ENCODE results near the gene PGLYRP1.

Gene PGLYRP1

DNA sequence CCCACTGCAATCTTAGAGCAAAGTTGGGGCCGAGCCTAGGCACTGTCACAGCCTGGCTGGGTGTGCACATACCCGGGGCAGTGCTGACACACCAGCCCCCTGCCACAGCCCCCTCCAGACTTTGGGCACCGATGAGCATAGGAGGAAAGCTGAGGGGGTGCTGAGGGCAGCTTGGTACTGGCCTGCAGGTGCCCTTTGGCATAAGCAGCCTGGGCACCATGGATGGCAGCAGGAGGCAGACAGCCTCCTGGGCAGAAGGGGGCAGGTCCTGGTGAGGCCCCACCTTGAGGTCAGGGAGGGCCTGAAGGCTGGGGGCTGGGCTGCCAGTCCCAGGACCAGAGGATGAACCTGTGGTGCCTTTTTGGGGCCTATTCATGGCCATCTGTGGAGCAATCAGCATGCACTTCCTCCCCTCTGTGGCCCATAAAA, 9.8 kb upstream of the PGLYRP1 start:
- DNase-seq (ENCODE audit: low spot score), result no peak

DNA sequence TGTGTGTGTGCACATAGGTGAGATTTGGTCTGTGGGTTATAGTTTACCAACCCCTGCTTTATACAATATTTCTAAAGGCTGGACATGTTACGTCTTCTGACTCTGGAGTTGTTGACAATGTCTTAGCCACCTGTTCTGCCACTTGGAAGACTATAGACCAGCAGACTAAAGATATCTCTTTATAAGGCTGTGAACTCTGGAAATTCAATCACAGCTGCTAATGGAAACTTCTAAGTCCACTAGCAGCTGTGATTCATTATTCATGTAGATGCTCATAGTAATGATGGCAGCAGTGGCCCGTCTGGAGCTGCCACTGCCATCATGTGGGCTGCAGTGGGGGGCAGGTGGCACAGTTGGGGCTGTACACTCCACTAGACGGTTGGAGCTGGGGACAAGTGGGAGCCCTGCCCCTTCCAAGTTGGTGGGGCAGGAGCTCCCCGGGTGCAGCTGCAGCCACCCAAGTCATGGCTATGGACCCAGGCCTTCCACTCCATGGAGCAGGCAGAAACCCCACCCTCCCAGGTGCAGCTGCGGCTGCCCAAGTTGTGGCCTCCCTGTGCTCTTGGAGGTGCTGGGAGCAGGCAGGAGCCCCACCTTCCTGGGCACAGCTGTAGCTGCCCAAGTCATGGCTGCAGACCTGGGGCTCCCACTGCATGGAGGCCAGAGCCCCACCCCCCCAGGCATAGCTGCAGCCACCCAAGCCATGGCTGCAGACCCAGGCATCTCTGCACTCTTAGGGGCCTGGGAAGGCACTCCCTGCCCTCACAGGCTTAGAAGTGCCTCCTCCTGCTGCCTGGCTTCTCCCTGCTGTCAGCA, 9.1 kb upstream of the PGLYRP1 start:
- no peak for DNase-seq (ENCODE audit: low spot score)

DNA sequence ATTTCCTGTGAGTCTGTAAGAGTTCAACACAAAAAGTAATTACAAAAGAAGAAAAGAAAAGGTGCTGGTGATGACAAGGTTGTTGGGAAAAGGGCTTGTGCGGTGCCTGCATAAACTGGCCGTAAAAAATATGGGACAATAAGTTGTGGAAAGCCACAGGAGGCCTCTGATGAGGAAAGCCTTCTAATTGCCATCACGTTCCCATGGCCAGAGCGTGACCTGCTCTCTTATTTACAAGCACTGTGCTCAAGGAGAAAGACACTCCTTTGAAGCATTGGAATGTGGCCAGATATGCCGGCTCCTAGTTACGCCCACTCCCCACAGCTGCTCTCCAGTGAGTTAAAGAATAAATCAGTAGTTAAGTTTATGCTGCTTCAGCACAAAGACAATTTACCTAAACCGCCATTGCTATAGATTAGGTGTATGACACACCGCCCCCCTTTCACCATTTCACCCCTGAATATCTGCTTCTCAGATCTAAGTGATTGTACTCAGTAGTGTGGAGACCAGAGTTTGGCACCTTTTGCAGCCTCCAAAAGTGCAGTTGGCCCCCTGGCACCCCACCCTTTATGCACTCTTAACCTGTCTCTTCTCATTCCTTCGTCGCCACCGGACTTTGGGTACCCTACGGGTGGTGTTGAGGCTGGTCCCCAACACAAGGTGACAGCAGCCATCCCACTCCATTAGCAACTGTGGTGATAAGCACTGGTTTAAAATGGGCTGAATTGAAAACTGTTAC, 8.1 kb upstream of the PGLYRP1 start:
- no peak for DNase-seq (ENCODE audit: low spot score)

DNA sequence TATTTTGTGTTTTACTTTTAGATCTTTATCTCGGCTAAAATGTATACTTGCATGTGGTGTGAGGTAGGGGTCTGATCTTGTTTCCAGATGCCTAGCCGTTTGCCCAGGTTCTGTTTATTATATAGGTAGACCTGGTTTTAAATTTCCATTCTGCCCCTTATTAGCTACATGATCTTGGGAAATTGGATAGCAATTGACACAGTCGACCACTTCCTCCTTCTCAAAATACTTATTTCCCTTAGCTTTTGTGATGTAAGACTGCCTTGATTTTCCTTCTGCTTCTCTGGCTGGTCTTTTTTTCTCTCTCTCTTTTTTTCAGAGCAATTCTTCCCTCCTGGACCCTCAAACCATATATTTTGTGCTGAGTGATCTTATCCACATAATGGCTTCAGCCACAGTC, 3.0 kb upstream of the PGLYRP1 start:
- DNase-seq (ENCODE audit: low spot score), result no peak

DNA sequence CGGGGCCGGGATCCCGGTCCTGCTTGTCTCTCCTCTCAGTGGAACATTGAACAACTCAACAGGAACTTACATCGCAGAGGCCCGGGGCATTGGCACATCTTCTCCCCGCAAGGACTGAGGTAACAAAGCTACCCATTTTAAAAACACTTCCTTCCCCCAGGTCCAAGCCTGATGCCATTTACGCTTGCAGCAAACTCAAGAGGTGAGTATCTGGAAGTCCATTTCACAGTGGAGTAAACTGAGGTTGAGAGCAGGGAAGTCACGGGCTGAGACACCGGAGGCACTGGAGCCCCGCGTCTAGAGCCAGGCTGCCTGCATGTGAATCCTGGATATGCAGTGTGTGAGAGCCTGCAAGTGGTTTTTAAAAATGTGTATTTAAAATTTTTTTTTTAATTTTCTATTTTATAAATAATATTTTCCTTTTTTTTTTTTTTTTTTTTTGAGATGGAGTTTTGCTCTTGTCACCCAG, 492 bp upstream of the PGLYRP1 start:
- no peak for DNase-seq (ENCODE audit: low spot score)

DNA sequence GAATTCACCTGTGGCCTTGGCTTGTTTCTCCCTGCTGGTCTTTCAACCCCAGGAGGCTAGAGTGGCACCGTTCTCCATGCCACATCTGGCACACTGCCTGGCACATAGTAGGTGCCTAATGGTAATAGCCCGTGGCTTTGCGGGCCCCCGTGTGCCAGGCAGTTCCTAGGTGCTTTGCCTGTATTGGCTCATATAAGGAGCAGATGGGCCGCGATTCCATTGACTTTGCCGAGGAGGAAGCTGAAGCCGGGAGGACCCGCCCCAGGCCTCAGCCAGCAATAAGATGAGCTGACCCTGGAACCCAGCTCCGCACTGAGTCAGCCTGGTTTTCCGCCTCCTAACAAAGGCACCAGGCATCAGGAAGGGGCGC, 807 bp downstream of the PGLYRP1 start:
- no peak for DNase-seq (ENCODE audit: low spot score)

DNA sequence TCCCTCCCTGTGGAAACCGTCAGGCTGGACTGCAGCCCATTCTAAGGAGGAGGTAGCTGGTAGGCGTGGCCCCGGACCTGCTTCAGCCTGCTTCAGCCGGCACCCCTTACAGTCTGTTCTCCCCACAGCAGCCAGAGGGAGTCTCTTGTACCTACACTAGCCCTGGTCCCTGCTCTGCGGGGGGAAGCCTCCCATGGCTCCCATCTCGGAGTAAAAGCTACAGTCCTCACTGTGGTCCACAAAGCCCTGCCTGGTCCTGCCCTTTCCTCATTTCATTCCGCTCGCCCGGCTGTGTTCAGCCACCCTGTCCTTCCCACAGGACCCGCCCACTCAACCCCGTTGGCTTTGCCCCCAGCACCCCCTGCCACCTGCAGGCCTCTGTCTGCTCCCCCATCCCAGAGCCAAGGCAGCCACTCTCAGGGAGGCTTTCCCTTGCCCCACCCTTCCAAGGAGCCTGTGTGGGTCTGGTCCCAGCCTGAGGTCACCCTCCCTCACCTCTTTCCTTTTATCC, 1.3 kb downstream of the PGLYRP1 start:
- peak; percentile 47 for DNase-seq (ENCODE audit: low spot score)

DNA sequence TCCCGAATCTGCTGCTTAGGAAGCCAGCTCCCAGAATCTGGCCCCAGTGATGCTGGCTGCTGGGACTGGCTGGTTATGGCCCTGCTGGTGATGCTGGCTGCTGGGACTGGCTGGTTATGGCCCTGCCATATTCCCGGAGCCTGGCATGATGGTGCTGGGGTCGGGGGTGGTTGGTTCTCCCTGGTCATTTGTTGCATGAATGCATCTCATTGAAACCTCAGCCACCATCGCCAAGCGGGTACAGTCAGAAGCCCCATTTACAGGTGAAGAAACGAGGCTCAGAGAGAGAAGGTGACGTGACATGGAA, 2.1 kb downstream of the PGLYRP1 start:
- DNase-seq (ENCODE audit: low spot score), result no peak

DNA sequence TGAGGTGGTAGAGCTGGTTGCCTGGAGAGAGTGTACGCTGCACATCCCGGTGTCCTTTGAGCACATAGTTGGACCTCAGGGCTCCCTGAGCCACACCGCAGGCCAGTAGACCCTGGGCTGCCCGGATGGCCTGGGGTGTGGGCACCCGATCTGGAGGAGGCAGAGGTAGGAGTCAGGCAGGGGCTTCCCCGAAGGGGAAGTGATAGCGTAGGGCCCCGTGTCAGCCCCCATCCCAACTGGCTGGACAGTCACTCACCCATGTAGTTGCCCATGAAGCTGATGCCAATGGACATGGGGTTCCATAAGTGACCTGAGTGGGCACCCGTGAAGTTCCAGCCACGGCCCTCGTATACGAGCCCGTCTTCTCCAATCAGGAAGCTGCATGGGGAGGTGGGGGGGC, 3.6 kb downstream of the PGLYRP1 start:
- no peak for DNase-seq (ENCODE audit: low spot score)

DNA sequence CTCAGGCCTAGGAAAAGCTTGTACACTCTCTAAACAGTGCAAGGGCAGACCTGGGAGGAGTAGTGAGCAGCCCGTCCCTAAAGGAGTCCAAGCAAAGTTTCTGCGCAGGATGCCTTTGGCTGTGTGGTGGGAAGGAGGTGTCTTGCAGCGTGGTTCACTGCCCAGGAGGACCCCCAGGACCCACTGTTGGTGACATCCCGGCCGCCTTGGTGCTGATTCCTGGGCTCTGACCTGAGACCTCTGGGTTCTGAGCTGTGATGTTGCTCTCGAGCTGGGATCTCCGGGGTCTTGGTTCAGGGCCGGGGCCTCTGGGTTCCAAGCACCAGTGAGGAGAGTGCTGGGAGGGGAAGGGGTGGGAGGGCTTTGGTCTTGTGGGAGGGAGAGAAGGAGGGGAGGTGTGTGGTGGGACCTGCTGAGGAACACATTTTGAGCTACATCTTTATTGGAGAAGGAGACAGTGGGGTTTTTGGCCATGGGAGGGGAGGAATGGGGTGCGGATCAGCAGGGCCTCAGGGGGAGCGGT, 4.1 kb downstream of the PGLYRP1 start:
- DNase-seq (ENCODE audit: low spot score), result no peak

DNA sequence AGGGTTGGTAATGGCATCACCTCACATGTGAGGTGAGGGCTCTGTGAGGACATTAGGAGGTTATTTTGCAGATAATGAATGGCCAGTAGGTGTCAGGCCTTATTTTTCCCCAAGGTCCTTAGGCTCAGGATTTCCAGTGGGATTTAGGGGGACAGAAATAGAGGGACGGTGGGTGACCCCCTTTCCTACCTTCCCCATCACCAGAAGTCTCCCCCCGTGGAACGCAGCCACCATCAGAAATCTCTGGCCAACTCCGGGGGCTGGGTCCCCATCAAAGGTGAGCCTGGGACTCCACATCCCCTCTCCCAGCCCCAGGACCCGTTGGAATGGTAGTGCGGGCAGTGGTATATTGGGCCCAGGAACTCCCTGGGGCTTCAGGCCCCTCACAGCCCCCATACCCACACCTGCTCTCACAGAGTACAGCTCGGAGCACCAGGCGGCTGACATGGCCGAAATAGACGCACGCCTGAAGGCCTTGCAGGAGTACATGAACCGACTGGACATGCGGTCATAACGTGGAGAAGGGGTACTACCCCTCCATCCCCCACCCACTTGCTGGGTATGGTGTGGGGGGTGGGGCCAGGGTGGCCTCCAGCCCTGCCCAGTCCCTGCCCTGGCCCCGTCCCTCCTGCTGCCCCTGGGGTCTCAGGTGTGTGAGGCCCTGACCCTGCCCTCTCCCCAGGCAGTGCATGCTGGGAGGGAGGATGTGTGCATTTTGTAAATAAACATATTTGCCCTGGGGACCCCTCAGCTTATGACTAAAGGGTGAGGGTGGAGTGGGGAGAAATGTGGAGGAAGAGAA, 4.8 kb downstream of the PGLYRP1 start:
- DNase-seq (ENCODE audit: low spot score), result no peak

DNA sequence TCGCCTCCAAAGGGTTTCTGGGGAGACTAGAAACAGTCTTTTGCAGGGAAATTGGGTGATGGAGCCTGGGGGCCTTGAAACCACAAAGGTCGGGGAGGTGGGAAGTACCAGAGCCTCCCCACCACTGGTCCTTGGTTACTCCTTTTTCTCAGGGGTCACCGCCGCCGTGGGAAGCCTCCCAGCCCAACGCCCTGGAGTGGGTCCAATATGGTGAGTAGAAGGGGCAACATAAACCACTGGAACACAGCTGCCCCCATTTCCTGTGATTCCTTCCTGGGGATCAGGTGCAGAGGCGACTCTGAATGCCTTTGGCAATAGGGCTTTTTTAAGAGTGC, 5.8 kb downstream of the PGLYRP1 start:
- no peak for DNase-seq (ENCODE audit: low spot score)

DNA sequence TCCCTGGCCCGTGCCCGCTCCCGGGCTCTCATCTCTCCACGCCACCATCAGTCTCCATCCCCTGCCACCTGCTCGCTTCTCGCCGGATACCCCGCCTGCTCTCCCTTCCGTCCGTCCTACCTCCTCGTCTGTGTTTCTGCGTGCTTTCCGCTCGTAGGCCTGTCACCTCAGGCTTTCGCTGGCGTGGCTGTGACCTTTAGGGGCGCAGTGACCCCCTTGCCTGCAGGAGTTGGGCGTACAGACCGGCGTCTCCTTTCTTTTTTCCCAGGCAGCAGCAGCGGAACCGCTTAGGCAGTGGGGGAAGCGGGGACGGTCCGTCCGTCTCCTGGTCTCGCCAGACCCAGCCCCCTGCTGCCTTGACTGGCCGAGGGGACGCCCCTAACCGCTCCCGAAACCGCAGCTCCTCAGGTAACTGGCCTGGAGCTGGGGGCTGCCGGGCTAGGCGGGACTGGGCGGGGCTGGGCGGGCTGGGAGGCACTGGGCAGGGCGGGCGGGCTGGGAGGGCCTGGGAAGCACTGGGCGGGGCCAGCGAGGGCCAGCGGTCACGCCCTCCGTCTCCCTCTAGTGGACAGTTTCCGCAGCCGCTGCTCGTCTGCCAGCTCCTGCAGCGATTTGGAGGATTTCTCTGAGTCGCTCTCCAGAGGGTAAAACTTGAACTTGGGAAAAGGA, 6.3 kb downstream of the PGLYRP1 start:
- DNase-seq (ENCODE audit: low spot score), result peak; percentile 93

DNA sequence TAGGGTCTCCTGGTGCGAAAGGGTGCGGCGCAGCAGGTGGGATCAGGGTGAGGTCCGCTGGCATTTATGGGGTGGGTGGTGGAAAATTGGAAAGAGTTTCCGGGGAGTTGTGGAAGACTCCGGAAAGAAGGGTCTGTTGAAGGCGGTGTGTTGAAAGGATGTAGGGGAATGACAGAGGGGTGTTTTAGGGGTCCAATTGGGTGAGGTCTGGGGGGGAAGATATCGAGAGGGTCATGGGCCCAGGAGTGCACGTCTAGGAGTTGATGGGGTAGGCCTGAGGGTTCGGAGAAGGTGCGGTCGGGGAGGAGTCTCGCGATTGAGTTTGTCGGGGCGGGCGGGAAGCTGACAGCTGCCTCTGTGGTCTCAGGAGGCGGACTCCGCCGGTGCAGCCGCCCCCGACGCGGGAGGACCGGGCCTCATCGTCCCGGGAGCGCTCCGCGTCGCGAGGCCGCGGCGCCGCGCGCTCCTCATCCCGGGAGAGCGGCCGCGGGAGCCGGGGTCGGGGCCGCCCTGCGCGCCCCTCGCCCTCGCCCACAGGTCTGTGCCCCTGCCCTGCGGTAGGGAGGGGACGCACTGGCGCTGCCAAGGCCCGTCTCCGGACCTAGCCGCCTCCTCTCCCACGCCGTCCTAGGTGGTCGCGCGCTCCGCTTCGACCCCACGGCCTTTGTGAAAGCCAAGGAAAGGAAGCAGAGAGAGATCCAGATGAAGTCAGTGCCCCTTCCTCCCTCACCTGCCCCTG, 7.0 kb downstream of the PGLYRP1 start:
- peak; percentile 19 for DNase-seq (ENCODE audit: low spot score)

DNA sequence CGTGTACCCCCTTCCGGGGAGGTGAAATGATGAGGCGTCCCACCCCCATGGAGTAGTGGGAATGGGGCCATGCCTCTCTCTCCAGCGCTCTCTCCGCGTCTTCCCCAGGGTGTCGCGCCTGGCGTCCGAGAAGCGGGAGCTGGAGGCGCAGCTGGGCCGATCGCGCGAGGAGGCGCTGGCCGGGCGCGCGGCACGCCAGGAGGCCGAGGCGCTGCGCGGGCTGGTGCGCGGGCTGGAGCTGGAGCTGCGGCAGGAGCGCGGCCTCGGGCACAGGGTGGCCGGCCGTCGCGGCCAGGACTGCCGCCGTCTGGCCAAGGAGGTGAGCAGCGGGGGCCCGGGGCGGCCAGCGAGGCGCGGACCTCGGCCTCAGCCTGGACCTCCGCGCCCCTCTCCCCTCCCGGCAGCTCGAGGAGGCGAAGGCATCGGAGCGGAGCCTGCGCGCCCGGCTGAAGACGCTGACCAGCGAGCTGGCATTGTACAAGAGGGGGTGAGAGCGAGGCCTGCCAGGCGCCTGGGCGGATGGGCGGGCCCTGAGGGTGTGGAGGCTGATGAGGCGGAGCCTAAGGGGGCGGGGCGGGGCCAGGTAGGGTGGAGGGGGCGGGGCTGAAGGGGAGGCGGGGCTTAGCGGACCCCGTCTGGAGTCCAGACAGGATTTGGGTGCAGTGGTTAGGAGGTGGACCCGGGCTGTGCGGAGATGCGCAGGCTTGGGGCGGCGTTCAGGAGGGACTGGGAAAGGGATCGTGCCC, 7.7 kb downstream of the PGLYRP1 start:
- DNase-seq (ENCODE audit: low spot score), result peak; percentile 91

DNA sequence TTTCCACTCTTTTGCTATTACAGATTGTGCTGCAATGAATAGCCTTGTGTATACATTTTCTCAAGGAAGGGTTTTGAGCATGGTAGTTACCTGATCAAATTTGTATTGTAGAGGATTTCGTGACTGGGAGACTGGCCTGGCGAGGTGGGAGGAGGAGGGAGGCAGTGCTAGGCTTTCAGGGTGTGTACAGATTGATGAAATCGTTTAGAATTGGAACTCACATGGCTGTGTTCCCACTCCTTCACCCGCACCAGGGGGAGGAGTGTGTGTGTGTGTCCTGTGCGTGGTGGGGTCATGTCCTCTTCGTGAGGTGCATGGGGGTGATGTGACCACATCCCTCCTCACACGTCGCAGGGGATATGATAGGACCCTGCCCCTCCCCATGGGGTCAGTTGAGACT, 8.3 kb downstream of the PGLYRP1 start:
- DNase-seq (ENCODE audit: low spot score), result no peak

DNA sequence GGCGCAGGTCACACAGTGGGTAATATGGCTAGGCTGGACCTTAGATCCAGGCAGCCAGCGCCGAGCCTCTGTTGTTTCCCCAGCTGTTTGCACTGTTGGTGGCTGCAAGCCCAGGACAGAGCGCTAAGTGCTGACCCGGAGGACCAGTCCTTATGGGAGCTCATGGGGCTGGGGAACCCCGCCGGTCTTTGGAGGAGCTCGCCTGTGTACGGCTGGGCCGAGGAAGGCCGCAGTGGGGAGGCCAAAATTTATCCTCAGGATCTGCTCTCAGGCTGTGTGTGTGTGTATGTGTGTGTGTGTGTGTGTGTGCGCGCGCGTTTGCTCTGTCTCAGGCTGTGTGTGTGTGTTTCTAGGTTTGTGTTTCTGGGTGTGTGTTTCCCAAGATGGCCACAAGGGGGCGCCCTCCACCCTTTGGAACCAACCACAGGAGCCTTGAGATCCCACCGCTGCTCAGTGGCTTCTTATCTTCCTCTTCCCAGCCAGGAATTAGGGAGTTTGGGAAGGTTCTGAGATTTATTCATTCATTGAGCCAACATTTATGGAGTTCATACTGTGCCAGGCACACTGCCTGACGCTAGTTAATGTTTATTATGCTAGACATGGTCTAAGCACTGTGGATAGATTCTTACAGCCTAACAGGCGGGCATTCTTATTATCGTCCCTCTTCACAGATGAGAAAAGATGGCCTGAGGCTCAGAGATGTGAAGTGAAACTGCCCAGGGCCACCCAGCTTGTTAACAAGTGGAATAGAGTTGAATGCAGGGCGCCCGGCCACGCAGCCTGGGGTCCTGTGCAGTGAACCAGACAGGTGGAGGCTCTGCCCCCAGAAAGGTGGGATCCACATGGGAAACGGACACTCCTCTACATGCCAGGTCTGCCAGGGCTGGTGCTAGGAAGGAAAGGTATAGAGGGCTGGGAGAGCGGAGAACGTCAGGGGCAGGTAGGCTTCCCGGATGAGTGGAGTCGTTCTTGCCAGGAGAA, 13.0 kb downstream of the PGLYRP1 start:
- DNase-seq (ENCODE audit: low spot score), result peak; percentile 73

DNA sequence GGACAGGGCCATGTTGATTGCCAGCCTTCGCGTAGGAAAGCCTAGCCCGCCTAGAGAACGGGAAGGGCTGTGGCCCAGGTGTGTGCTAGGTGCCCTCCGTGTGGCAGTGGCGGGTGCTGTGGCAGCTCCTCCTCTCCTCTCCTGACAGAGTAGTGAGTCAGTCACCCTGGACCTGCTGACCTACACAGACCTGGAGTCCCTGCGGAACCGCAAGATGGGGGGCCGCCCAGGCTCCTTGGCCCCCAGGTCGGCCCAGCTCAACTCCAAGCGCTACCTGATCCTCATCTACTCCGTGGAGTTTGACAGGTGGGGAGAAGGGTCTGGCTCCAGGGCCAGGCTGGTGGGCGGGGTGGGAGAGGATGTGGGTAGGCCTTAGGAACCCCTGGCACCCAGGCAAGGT, 16.4 kb downstream of the PGLYRP1 start:
- DNase-seq (ENCODE audit: low spot score), result no peak

DNA sequence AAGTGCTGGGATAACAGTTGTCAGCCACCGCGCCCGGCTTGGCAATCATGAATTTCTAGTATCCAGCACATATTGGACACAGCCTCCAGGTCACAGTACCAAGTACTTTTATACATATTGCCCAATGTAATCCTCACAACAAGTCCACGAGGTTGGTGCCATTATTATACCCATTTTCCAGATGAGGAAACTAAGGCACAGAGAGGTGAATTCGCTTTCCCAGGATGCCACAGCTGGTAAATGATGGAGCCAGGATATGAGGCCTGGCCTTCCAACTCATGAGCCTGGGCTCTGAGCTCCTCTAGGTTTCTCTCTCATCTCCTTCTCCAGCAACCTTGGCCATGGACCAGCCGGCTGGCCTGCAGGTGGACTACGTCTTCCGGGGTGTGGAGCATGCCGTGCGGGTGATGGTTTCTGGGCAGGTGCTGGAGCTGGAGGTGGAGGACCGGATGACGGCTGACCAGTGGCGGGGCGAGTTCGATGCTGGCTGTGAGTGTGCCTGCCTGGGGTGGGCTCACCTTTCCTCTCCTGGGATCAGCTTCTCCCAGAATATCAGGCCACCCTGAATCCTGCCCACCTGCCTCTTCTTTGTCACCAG, 20.1 kb downstream of the PGLYRP1 start:
- DNase-seq (ENCODE audit: low spot score), result no peak
